Fibroblast of mammary gland (primary cell): ENCODE measurements around the gene SORCS3.

Source experiments
- DNase-seq: peaks from one replicate; pipeline ENCODE4 v3.0.0-alpha.2; 2010; ENCODE audit warnings: low read depth
- H3K4me3 ChIP-seq: 2 replicates; pipeline ENCODE4 v1.5.1; 2011; ENCODE audit warnings: low read depth, mild to moderate bottlenecking, low read length, moderate library complexity; ENCODE audit not compliant: control insufficient read depth
- CTCF ChIP-seq: conservative IDR thresholded peaks from 2 replicates; pipeline ENCODE4 v1.5.1; 2011; ENCODE audit warnings: low read depth, low read length, inconsistent platforms; ENCODE audit not compliant: control insufficient read depth, insufficient read depth

The SORCS3 gene

GRCh38 chr10:104844073-104844472, 203.0 kb downstream of the SORCS3 start:
- TF ChIP-seq CTCF, result no peak
- H3K4me3 ChIP-seq, result no peak overlapping the region
- DNase-seq, result no peak

- DNase-seq, result no peak
- no peak for TF ChIP-seq CTCF
- H3K4me3 ChIP-seq, result no peak overlapping the region
Measured at GRCh38 chr10:104850023-104850422, 208.9 kb downstream of the SORCS3 start.

- no peak overlapping the region for H3K4me3 ChIP-seq
- no peak for TF ChIP-seq CTCF
- DNase-seq, result peak; percentile 2
Measured at GRCh38 chr10:104867966-104868598, 227.0 kb downstream of the SORCS3 start.

DNA sequence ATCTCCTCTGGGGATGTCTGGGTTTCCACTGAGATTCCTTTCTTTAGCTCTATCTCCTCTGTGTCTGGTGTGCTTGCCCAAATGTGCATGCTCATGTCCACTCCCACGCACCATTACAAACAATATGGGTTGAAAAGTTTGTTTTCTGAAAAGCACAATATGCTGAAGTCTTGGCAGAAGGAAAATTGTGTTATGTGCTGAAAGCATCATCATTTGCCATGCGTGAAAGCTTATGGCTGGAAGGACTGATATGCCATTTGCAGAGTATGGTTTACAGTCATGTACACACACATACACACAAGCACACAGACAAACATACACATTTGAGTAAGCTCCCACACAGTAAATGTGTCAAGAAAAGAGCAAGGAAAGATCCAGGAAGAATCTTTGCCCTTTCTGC, 231.6 kb downstream of the SORCS3 start:
- DNase-seq, result no peak
- no peak for TF ChIP-seq CTCF
- no peak overlapping the region for H3K4me3 ChIP-seq

DNA sequence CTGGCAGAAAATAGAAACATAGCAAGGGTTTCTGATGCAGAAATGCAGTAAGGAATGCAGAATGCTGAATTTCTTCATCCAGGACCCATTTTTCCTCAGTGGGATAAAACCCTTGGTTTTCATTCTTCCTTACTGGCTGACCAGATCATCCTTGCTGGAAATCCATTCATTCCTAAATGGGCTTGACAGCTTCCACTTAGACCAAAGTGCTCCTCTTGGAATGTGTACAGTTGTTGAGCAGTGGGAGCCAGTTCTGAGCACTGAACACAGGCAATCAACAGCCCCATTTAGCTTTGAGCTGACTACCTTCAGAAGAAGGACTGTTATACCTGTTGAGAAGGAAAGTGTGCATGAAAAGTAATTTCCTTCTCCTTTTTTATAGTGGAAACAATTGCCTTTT, 232.1 kb downstream of the SORCS3 start:
- no peak overlapping the region for H3K4me3 ChIP-seq
- no peak for TF ChIP-seq CTCF
- DNase-seq, result no peak

GRCh38 chr10:104875561-104875960, 234.5 kb downstream of the SORCS3 start:
- DNase-seq, result no peak
- TF ChIP-seq CTCF, result no peak
- no peak overlapping the region for H3K4me3 ChIP-seq
